OCI-LY3 (cell line): Measurements from ENCODE around the gene MYO9A.
A peak's percentile ranks its signal among the peaks of the same experiment; 100 is the strongest.
"Not testable (repeated sequence)": the region's sequence is repeated elsewhere in the genome, so short reads cannot be mapped to it uniquely, and the experiment has no call there.

ENCODE experiments used
- H2AFZ ChIP-seq: fragments of 200-600, 300-600 bp; shearing (Covaris generic); 2 replicates; pipeline ENCODE4 v1.6.0; 2014; ENCODE audit warnings: antibody characterized with exemption, low read depth, low read length
- H3K27ac ChIP-seq: fragments of 200-600, 300-600 bp; sonication (generic); 2 replicates; pipeline ENCODE4 v1.5.1; 2014; ENCODE audit warnings: mild to moderate bottlenecking, low read length, moderate library complexity, mixed read lengths
- H3K27me3 ChIP-seq: fragments of 200-600, 300-600 bp; sonication (generic); 2 replicates; pipeline ENCODE4 v1.6.1; 2014; ENCODE audit warnings: low read depth, low read length, mixed read lengths
- H3K36me3 ChIP-seq: fragments of 200-600, 300-600 bp; sonication (generic); replicated peaks from 2 replicates; pipeline ENCODE3; 2014; ENCODE audit warnings: low read depth, low read length, mixed read lengths
- H3K4me1 ChIP-seq: fragments of 300-600, 200-600 bp; sonication (generic); 2 replicates; pipeline ENCODE4 v1.6.1; 2014; ENCODE audit warnings: low read length, mixed read lengths
- H3K4me2 ChIP-seq: fragments of 200-600, 300-600 bp; sonication (generic); 2 replicates; pipeline ENCODE4 v1.6.1; 2014; ENCODE audit warnings: low read length, mixed read lengths
- H3K4me3 ChIP-seq: fragments of 300-600, 200-600 bp; sonication (generic); 2 replicates; pipeline ENCODE4 v1.5.1; 2014; ENCODE audit warnings: antibody characterized with exemption, mild to moderate bottlenecking, low read length, moderate library complexity
- H3K79me2 ChIP-seq: fragments of 300-600, 200-600 bp; shearing (Covaris generic); 2 replicates; pipeline ENCODE4 v1.6.1; 2014; ENCODE audit warnings: mild to moderate bottlenecking, low read length, mixed read lengths
- H3K9ac ChIP-seq: fragments of 300-600, 200-600 bp; shearing (Covaris generic); 2 replicates; pipeline ENCODE4 v1.6.0; 2014; ENCODE audit warnings: mild to moderate bottlenecking, low read length, moderate library complexity
- H3K9me3 ChIP-seq: fragments of 200-600, 300-600 bp; shearing (Covaris generic); 2 replicates; pipeline ENCODE4 v1.6.1; 2014; ENCODE audit warnings: low read length, mixed read lengths; ENCODE audit not compliant: insufficient read depth
- H4K20me1 ChIP-seq: fragments of 200-600, 300-600 bp; sonication (generic); 2 replicates; pipeline ENCODE4 v1.6.1; 2016; ENCODE audit warnings: low read length, mixed read lengths; ENCODE audit not compliant: insufficient read depth
- EZH2phosphoT487 ChIP-seq: fragments of 200-600 bp; shearing (Covaris generic); IDR thresholded peaks from 2 replicates; pipeline ENCODE4 v1.6.1; 2018; ENCODE audit warnings: antibody characterized with exemption, mixed run types, low read depth
- TF ChIP-seq, protein P1 (sequence below): fragments of 200-600, 300-600 bp; sonication (generic); IDR thresholded peaks from 2 replicates; pipeline ENCODE4 v1.5.1; 2014; ENCODE audit warnings: antibody characterized with exemption, low read length, low read depth

The MYO9A gene

GRCh38 chr15:72033711-72034110 lies 84.2 kb downstream of the MYO9A start:
- Histone ChIP-seq H3K4me2 (no peak overlapping the region), H3K27ac (no peak overlapping the region), H3K4me1 (peaks cover 8% of the 10 kb centered on the region), H3K79me2 (peaks cover 48% of the 10 kb centered on the region), H3K36me3 (peaks cover 8% of the 10 kb centered on the region), H3K27me3 (no peaks in the 10 kb centered on the region), H3K9me3 (no peaks in the 10 kb centered on the region), H2AFZ (no peak overlapping the region), H3K9ac (no peak overlapping the region), H3K4me3 (no peak overlapping the region), H4K20me1 (peaks cover 9% of the 10 kb centered on the region)
- TF ChIP-seq, protein P1, sequence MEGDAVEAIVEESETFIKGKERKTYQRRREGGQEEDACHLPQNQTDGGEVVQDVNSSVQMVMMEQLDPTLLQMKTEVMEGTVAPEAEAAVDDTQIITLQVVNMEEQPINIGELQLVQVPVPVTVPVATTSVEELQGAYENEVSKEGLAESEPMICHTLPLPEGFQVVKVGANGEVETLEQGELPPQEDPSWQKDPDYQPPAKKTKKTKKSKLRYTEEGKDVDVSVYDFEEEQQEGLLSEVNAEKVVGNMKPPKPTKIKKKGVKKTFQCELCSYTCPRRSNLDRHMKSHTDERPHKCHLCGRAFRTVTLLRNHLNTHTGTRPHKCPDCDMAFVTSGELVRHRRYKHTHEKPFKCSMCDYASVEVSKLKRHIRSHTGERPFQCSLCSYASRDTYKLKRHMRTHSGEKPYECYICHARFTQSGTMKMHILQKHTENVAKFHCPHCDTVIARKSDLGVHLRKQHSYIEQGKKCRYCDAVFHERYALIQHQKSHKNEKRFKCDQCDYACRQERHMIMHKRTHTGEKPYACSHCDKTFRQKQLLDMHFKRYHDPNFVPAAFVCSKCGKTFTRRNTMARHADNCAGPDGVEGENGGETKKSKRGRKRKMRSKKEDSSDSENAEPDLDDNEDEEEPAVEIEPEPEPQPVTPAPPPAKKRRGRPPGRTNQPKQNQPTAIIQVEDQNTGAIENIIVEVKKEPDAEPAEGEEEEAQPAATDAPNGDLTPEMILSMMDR = no peak
- TF ChIP-seq EZH2phosphoT487 = no peak

DNA sequence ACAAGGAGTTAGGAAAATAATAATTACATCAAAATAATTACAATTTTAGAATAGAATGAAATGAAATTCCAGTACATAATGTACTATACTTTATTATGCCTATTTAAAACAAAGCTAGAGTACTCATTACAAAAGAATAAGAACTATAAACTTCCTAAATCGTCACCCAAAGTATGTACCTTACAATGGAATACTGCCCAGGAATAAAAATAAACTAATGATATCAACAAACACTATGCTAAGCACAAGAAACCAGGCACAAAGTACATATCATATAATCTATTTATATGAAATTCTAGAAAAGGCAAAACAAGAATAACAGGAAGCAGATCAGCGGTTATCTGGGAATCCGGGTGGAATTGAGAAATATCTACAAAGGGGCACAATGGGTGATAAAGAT lies 84.7 kb downstream of the MYO9A start:
- no peak overlapping the region for H3K4me3 ChIP-seq
- no peak overlapping the region for H3K27ac ChIP-seq
- peaks cover 4% of the 10 kb centered on the region for H3K36me3 ChIP-seq
- no peak overlapping the region for H3K9ac ChIP-seq
- no peaks in the 10 kb centered on the region for H3K9me3 ChIP-seq
- H3K4me2 ChIP-seq = no peak overlapping the region
- TF ChIP-seq, protein P1 = no peak
- TF ChIP-seq EZH2phosphoT487 = no peak
- peaks cover 9% of the 10 kb centered on the region for H4K20me1 ChIP-seq
- H3K4me1 ChIP-seq = peaks cover 8% of the 10 kb centered on the region
- H2AFZ ChIP-seq = no peak overlapping the region
- no peaks in the 10 kb centered on the region for H3K27me3 ChIP-seq
- H3K79me2 ChIP-seq = peaks cover 44% of the 10 kb centered on the region

- no peak for TF ChIP-seq EZH2phosphoT487
- no peak overlapping the region for H3K4me3 ChIP-seq
Observed at GRCh38 chr15:72021604-72022003, 96.3 kb downstream of the MYO9A start.

GRCh38 chr15:72020799-72021198 lies 97.2 kb downstream of the MYO9A start:
- Histone ChIP-seq H3K4me3 (no peak overlapping the region), H3K79me2 (peaks cover 6% of the 10 kb centered on the region; the same call in 1 of the 2 replicates), H3K9me3 (no peaks in the 10 kb centered on the region), H3K27ac (no peak overlapping the region), H3K4me2 (no peak overlapping the region), H4K20me1 (no peaks in the 10 kb centered on the region), H3K27me3 (no peaks in the 10 kb centered on the region), H3K36me3 (peaks cover 27% of the 10 kb centered on the region), H3K9ac (no peak overlapping the region), H3K4me1 (peaks cover 16% of the 10 kb centered on the region), H2AFZ (no peak overlapping the region)
- TF ChIP-seq, protein P1 = no peak
- TF ChIP-seq EZH2phosphoT487 = no peak

More at GRCh38 chr15:72021604-72022003, 96.3 kb downstream of the MYO9A start:
- Histone ChIP-seq H3K4me2 (no peak overlapping the region), H3K9me3 (no peaks in the 10 kb centered on the region), H3K79me2 (peaks cover 6% of the 10 kb centered on the region; the same call in 1 of the 2 replicates), H3K27me3 (no peaks in the 10 kb centered on the region), H3K4me1 (peaks cover 16% of the 10 kb centered on the region), H3K9ac (no peak overlapping the region), H3K36me3 (peaks cover 27% of the 10 kb centered on the region), H3K27ac (no peak overlapping the region), H4K20me1 (no peaks in the 10 kb centered on the region), H2AFZ (no peak overlapping the region)

DNA sequence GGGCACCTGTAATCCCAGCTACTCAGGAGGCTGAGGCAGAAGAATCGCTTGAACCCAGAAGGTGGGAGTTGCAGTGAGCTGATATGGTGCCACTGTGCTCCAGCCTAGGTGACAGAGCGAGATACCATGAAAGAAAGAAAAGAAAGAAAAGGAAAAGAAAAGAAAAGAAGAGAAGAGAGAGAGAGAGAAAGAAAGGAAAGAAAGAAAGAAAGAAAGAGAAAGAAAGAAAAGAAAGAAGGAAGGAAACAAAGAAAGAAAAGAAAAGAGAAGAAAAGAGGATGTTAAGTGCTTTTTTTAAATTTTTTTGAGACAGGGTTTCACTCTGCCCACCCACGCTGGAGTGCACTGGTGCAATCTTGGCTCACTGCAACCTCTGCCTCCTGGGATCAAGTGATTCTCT lies 103.4 kb downstream of the MYO9A start:
- H3K27ac ChIP-seq, H3K9ac ChIP-seq, H4K20me1 ChIP-seq, H3K79me2 ChIP-seq, H3K4me3 ChIP-seq, H3K27me3 ChIP-seq, H2AFZ ChIP-seq, H3K9me3 ChIP-seq: not testable (repeated sequence)
- Histone ChIP-seq H3K4me1 (peaks cover 56% of the 10 kb centered on the region), H3K4me2 (0 out of 2 replicates have a peak overlapping the region, but pooled peaks have one; percentile 1), H3K36me3 (peaks cover 11% of the 10 kb centered on the region)
